NCI-H1436 treated with DMSO at 0.1 percent for 48 hours (cell line): ENCODE results near the gene TMSB15C.
A peak's percentile ranks its signal among the peaks of the same experiment; 100 is the strongest.
"Not testable (repeated sequence)": the region's sequence is repeated elsewhere in the genome, so short reads cannot be mapped to it uniquely, and the experiment has no call there.

Source experiments
- DNase-seq: peaks from one replicate; lab custom pipeline; 2025; lab: John Stamatoyannopoulos, UW

The TMSB15C gene

GRCh38 chrX:104075778-104076445, at the start of gene TMSB15C:
TMSB15C (minus strand) TSS chrX:104076236.
- not testable (repeated sequence) for DNase-seq

- DNase-seq, result no peak
Measured at GRCh38 chrX:104122829-104123228, 46.8 kb upstream of the TMSB15C start.

GRCh38 chrX:104118765-104119164, 42.7 kb upstream of the TMSB15C start:
- peak; percentile 71 for DNase-seq

GRCh38 chrX:104117759-104118158, 41.7 kb upstream of the TMSB15C start:
- no peak for DNase-seq

GRCh38 chrX:104113222-104113965, 37.4 kb upstream of the TMSB15C start:
- peak; percentile 21 for DNase-seq

- peak; percentile 53 for DNase-seq
Measured at GRCh38 chrX:104112326-104112951, 36.4 kb upstream of the TMSB15C start, which contains the start of gene ZCCHC18. ZCCHC18 (plus strand) TSS chrX:104112523; CDS start chrX:104114112, 1,589 bp downstream.

GRCh38 chrX:104110491-104111240, 34.6 kb upstream of the TMSB15C start:
- not testable (repeated sequence) for DNase-seq

- no peak for DNase-seq
Measured at GRCh38 chrX:104108955-104109354, 32.9 kb upstream of the TMSB15C start.

- DNase-seq, result no peak
Measured at GRCh38 chrX:104105330-104106262, 29.6 kb upstream of the TMSB15C start.

- no peak for DNase-seq
Measured at GRCh38 chrX:104104676-104105075, 28.6 kb upstream of the TMSB15C start.

- DNase-seq, result no peak
Measured at GRCh38 chrX:104098919-104099318, 22.9 kb upstream of the TMSB15C start.

- DNase-seq, result peak; percentile 46
Measured at GRCh38 chrX:104098151-104098808, 22.2 kb upstream of the TMSB15C start.

- DNase-seq, result no peak
Measured at GRCh38 chrX:104085919-104086318, 9.9 kb upstream of the TMSB15C start.

GRCh38 chrX:104085477-104085876, 9.4 kb upstream of the TMSB15C start:
- DNase-seq, result no peak

- DNase-seq, result no peak
Measured at GRCh38 chrX:104084534-104085277, 8.7 kb upstream of the TMSB15C start.

- no peak for DNase-seq
Measured at GRCh38 chrX:104084063-104084462, 8.0 kb upstream of the TMSB15C start.

- not testable (repeated sequence) for DNase-seq
Measured at GRCh38 chrX:104077854-104078253, 1.8 kb upstream of the TMSB15C start.

GRCh38 chrX:104062636-104063035, 13.4 kb downstream of the TMSB15C start:
- DNase-seq, result not testable (repeated sequence)

GRCh38 chrX:104054956-104055355, 21.1 kb downstream of the TMSB15C start:
- DNase-seq, result not testable (repeated sequence)

GRCh38 chrX:104047171-104047570, 28.9 kb downstream of the TMSB15C start:
- DNase-seq, result no peak
